Heart left ventricle (tissue), 13 donors: Measurements from ENCODE around the gene PTPRN2.

Source experiments
- CTCF ChIP-seq, 12 donors: fragments of 200-600 bp; sonication (generic) in 4 of 12; IDR thresholded peaks; one replicate each; pipeline versions ENCODE4 v1.5.0 to v1.8.0; 2018 to 2022; ENCODE audit warnings: antibody characterized with exemption in 12 of 12, mild to moderate bottlenecking in 5 of 12
- POLR2A ChIP-seq, 2 donors: fragments of 450-650 bp; IDR thresholded peaks; one replicate each; pipeline ENCODE4 v1.6.1; 2017; ENCODE audit warnings: antibody characterized with exemption in 2 of 2, mild to moderate bottlenecking in 2 of 2, moderate library complexity in 2 of 2
- donor health status: ischemic (EF 13 %, LVEDD 7.1; RV severe dilation, severe dysfunction).
- donor health status: DM: no; HTN: yes; CAD: no.
- donor health status: DM: no; HTN: no; CAD: no.
- donor health status: ischemic (EF 25% LVEDD 6.9; RV normal size, moderate dysfunction).
- donor health status: ischemic (EF 25% LVEDD 5.7; RV mildly dilated, moderate dysfunction).
- donor health status: ischemic (EF 35%, LVEDD 5.7; RV mildly dilated, moderate dysfunction).
- donor health status: nonischemic (EF 11% LVEDD 7.7; RV severe dilation, severe dysfunction).
- donor health status: DM: yes; HTN: yes; CAD: no.
- donor health status: PGD.
- donor health status: ischemic (EF 29% LVEDD 5.4; RV normal size, mild dysfunction).
- donor health status: nonischemic (EF 23%, LVEDD 6.1; RV moderate dilation, normal function).

- TF ChIP-seq CTCF (IDR thresholded peaks at IDR 0.05) (no peak), POLR2A (IDR thresholded peaks at IDR 0.05) (no peak)
These were observed 205.7 kb downstream of the PTPRN2 start for GRCh38 chr7:158381956-158382355.
